HCT116 (cell line): ENCODE measurements around the gene ADAM17. TPM values are rescaled to one million over a fixed set of nuclear protein-coding genes. Genes with fewer than 3 reads are reported as not detected.

Experiments
- ATAC-seq: fragments of 200-7000 bp; cut with Tn5 transposase; 2 replicates; pipeline ENCODE4 v1.9.1; 2020; ENCODE audit warnings: mild to moderate bottlenecking, moderate library complexity
- BruUV-seq: library from RNA; stranded (reverse); fragments of 400-500 nt; replicated peaks from 2 replicates; lab custom pipeline; 2021; lab: Mats Ljungman, UMichigan
- CTCF ChIA-PET: fragments of 300-600 bp; sonication (Branson Sonifier 250); formaldehyde crosslinking; loops from one replicate; lab custom pipeline; 2021; ENCODE audit warnings: antibody characterized with exemption; lab: Charles Lee
- POLR2A ChIA-PET: fragments of 300-600, 350-600 bp; sonication (Branson Sonifier 250); formaldehyde crosslinking; loops from one replicate; lab custom pipeline; 2021; ENCODE audit warnings: antibody characterized with exemption; lab: Charles Lee
- RAD21 ChIA-PET, 2 experiments: fragments of 300-600 bp; sonication (Branson Sonifier 250); formaldehyde crosslinking; loops; one replicate each; lab custom pipeline; 2023; ENCODE audit warnings: low total read pairs in 2 of 2; ENCODE audit not compliant: uncharacterized antibody in 2 of 2, unreplicated experiment in 2 of 2, low non-redundant PET in 1 of 2; lab: Charles Lee
- DNase-seq: peaks from one replicate; pipeline ENCODE4 v3.0.0-alpha.2; 2010; ENCODE audit warnings: low read depth, low spot score
- H2AFZ ChIP-seq: fragments of 200-600 bp; shearing (Covaris generic), sonication (generic); 2 replicates; pipeline ENCODE4 v1.6.1; 2017; ENCODE audit warnings: low read depth, mixed run types, mixed read lengths, antibody characterized with exemption, low read length; ENCODE audit not compliant: poor library complexity, severe bottlenecking
- H3K27ac ChIP-seq: 2 replicates; pipeline ENCODE4 v1.5.1; 2012; ENCODE audit warnings: low read depth, low read length
- H3K27me3 ChIP-seq: fragments of 200-600 bp; sonication (generic); 2 replicates; pipeline ENCODE4 v1.6.1; 2016; ENCODE audit warnings: mixed run types, low read length, mixed read lengths; ENCODE audit not compliant: insufficient read depth
- H3K36me3 ChIP-seq, 2 experiments: fragments of 200-500 bp in 1 of 2; fragments of 200-600 bp in 1 of 2; sonication (Bioruptor generic) in 1 of 2; sonication (generic) in 1 of 2; 2 replicates each; pipeline versions ENCODE4 v1.5.1 to v1.6.1; 2014 to 2016; ENCODE audit warnings: low read length in 2 of 2, inconsistent platforms in 1 of 2, mixed read lengths in 1 of 2, mixed run types in 1 of 2; ENCODE audit not compliant: insufficient read depth in 2 of 2, control insufficient read depth in 1 of 2
- H3K4me1 ChIP-seq, 2 experiments: fragments of 200-600 bp in 1 of 2; sonication (generic) in 1 of 2; 2 replicates each; pipeline versions ENCODE4 v1.5.1 to v1.6.1; 2012 to 2017; ENCODE audit warnings: low read length in 2 of 2, inconsistent platforms in 1 of 2, mild to moderate bottlenecking in 1 of 2, mixed read lengths in 1 of 2, mixed run types in 1 of 2, moderate library complexity in 1 of 2; ENCODE audit not compliant: insufficient read depth in 2 of 2, control insufficient read depth in 1 of 2
- H3K4me2 ChIP-seq: fragments of 200-600 bp; sonication (generic); 2 replicates; pipeline ENCODE4 v1.6.1; 2017; ENCODE audit warnings: mixed run types, low read length, mixed read lengths
- H3K4me3 ChIP-seq, 2 experiments: fragments of 200-600 bp in 1 of 2; sonication (generic) in 1 of 2; replicated peaks in 1 of 2; 2 replicates each; pipeline ENCODE4 v1.5.1; 2011 to 2016; ENCODE audit warnings: low read length in 2 of 2, control low read depth in 1 of 2, low read depth in 1 of 2, mild to moderate bottlenecking in 1 of 2, mixed read lengths in 1 of 2, mixed run types in 1 of 2
- H3K79me2 ChIP-seq: fragments of 200-600 bp; sonication (generic); 2 replicates; pipeline ENCODE4 v1.6.1; 2017; ENCODE audit warnings: mild to moderate bottlenecking, mixed run types, low read length, moderate library complexity, mixed read lengths; ENCODE audit not compliant: insufficient read depth
- H3K9ac ChIP-seq: fragments of 200-600 bp; sonication (generic); 2 replicates; pipeline ENCODE4 v1.6.1; 2016; ENCODE audit warnings: low read length, mixed read lengths
- H3K9me2 ChIP-seq: fragments of 200-600 bp; sonication (generic), shearing (Covaris generic); 2 replicates; pipeline ENCODE4 v1.6.1; 2017; ENCODE audit warnings: mixed run types, mild to moderate bottlenecking, moderate library complexity; ENCODE audit not compliant: insufficient read depth
- H3K9me3 ChIP-seq, 2 experiments: fragments of 200-500 bp in 1 of 2; fragments of 200-600 bp in 1 of 2; sonication (Bioruptor generic) in 1 of 2; sonication (generic) in 1 of 2; 2 replicates each; pipeline ENCODE4 v1.6.1; 2014 to 2017; ENCODE audit warnings: low read length in 2 of 2, mixed read lengths in 2 of 2, inconsistent platforms in 1 of 2, low read depth in 1 of 2, mild to moderate bottlenecking in 1 of 2, mixed run types in 1 of 2, moderate library complexity in 1 of 2; ENCODE audit not compliant: control insufficient read depth in 1 of 2, insufficient read depth in 1 of 2
- H4K20me1 ChIP-seq: fragments of 200-600 bp; sonication (generic), shearing (Covaris generic); 2 replicates; pipeline ENCODE4 v1.6.1; 2017; ENCODE audit warnings: mixed run types, mild to moderate bottlenecking, moderate library complexity; ENCODE audit not compliant: insufficient read depth
- EGR1 ChIP-seq: IDR thresholded peaks from 2 replicates; pipeline ENCODE4 v1.6.1; 2012; ENCODE audit warnings: low read depth
- EZH2 ChIP-seq: fragments of 200-600 bp; sonication (generic); IDR thresholded peaks from 2 replicates; pipeline ENCODE4 v1.6.1; 2017; ENCODE audit warnings: antibody characterized with exemption, mixed run types
- EZH2phosphoT487 ChIP-seq: fragments of 200-600 bp; IDR thresholded peaks from 2 replicates; pipeline ENCODE4 v1.6.1; 2018; ENCODE audit warnings: antibody characterized with exemption, borderline replicate concordance
- FOSL1 ChIP-seq: IDR thresholded peaks from 2 replicates; pipeline ENCODE4 v1.6.1; 2012; ENCODE audit warnings: low read depth
- JUND ChIP-seq: IDR thresholded peaks from 2 replicates; pipeline ENCODE4 v1.6.1; 2012
- RAD21 ChIP-seq: IDR thresholded peaks from 2 replicates; pipeline ENCODE4 v1.6.1; 2012; ENCODE audit warnings: low read depth, mild to moderate bottlenecking
- SP1 ChIP-seq: IDR thresholded peaks from 2 replicates; pipeline ENCODE4 v1.6.1; 2012; ENCODE audit warnings: low read depth
- SRF ChIP-seq: IDR thresholded peaks from 2 replicates; pipeline ENCODE4 v1.6.1; 2012; ENCODE audit warnings: low read depth
- TCF7L2 ChIP-seq: IDR thresholded peaks from 2 replicates; pipeline ENCODE4 v1.7.0; 2011; ENCODE audit warnings: borderline replicate concordance, inconsistent platforms; ENCODE audit not compliant: insufficient read depth, insufficient read length; ENCODE audit errors: extremely low read depth
- ZFX ChIP-seq: fragments of 450-650 bp; IDR thresholded peaks from 2 replicates; pipeline ENCODE4 v1.6.1; 2017
- ZNF274 ChIP-seq: fragments of 200-500 bp; sonication (Bioruptor generic); IDR thresholded peaks from 2 replicates; pipeline ENCODE4 v1.6.1; 2014; ENCODE audit warnings: mild to moderate bottlenecking, low read depth, low read length, inconsistent platforms
- intact Hi-C: fragments of 100-400 bp; cut with micrococcal nuclease; formaldehyde crosslinking; loops from 2 replicates; pipeline ENCODE4 v1.10.0; 2022
- total RNA-seq: library from RNA; stranded (reverse); gene quantifications from one replicate; pipeline ENCODE4 v1.2.1, GENCODE V29; 2021; ENCODE audit not compliant: unreplicated experiment

The ADAM17 gene
- total RNA-seq, 1 experiment from 2014 or later, result 39.2 TPM

- Histone ChIP-seq H3K9me3 (no peaks in the 10 kb centered on the region), H3K9ac (no peak overlapping the region), H4K20me1 (no peaks in the 10 kb centered on the region; the same call in 1 of the 2 replicates), H3K27me3 (no peaks in the 10 kb centered on the region), H2AFZ (no peak overlapping the region), H3K27ac (no peak overlapping the region), H3K79me2 (peaks cover 4% of the 10 kb centered on the region; the same call in 1 of the 2 replicates), H3K4me1 (peaks cover 5 to 22% of the 10 kb centered on the region in 2 experiments; a peak in 3 of 4 replicates), H3K4me2 (no peak overlapping the region), H3K36me3 (peaks cover 10 to 19% of the 10 kb centered on the region in 2 experiments; a peak in 3 of 4 replicates), H3K4me3 (no peak overlapping the region), H3K9me2 (no peaks in the 10 kb centered on the region)
- no peak for ATAC-seq
- POLR2A ChIA-PET, result no interaction called here
- RAD21 ChIA-PET, result no interaction called here
- intact Hi-C loops, result loop anchor here (10.0 kb wide), 1 partner anchor 328 kb away; no protein-coding TSS in a partner anchor
- no peak for DNase-seq
- no TSS peak for BruUV-seq
- TF ChIP-seq RAD21 (no peak), TCF7L2 (no peak), ZFX (no peak), EGR1 (no peak), FOSL1 (no peak), SRF (no peak), EZH2 (no peak), EZH2phosphoT487 (no peak), SP1 (no peak), ZNF274 (no peak), JUND (no peak)
- CTCF ChIA-PET, result no interaction called here
These were observed 83.1 kb downstream of the ADAM17 start for GRCh38 chr2:9472511-9472910.

GRCh38 chr2:9471206-9471605 is 84.4 kb downstream of the ADAM17 start:
- no peak for TF ChIP-seq TCF7L2
- TF ChIP-seq, all 23 proteins: peak for 0
- H3K79me2 ChIP-seq, result peaks cover 4% of the 10 kb centered on the region; the same call in 1 of the 2 replicates
- intact Hi-C loops, result loop anchor here (10.0 kb wide), 1 partner anchor 326 kb away; no protein-coding TSS in a partner anchor
- H3K36me3 ChIP-seq, result peaks cover 8 to 10% of the 10 kb centered on the region in 2 experiments; a peak in 3 of 4 replicates
- POLR2A ChIA-PET, result no interaction called here
- BruUV-seq, result no TSS peak
- no peak overlapping the region for H3K27ac ChIP-seq
- no peaks in the 10 kb centered on the region for H3K9me3 ChIP-seq
- RAD21 ChIA-PET, result no interaction called here
- DNase-seq, result no peak
- H2AFZ ChIP-seq, result no peak overlapping the region
- H3K27me3 ChIP-seq, result no peaks in the 10 kb centered on the region
- no peaks in the 10 kb centered on the region for H3K9me2 ChIP-seq
- no peak overlapping the region for H3K4me3 ChIP-seq
- CTCF ChIA-PET, result no interaction called here
- no peak overlapping the region for H3K9ac ChIP-seq
- ATAC-seq, result no peak
- peaks cover 5 to 18% of the 10 kb centered on the region in 2 experiments; a peak in 3 of 4 replicates for H3K4me1 ChIP-seq
- no peaks in the 10 kb centered on the region for H4K20me1 ChIP-seq
- no peak overlapping the region for H3K4me2 ChIP-seq
